GM12878 (cell line): ENCODE measurements around the gene STKLD1. TPM values are rescaled to one million over a fixed set of nuclear protein-coding genes. Genes with fewer than 3 reads are reported as not detected.

Experiments used
- ATAC-seq: fragments of 200-7000 bp; cut with Tn5 transposase; 3 replicates; pipeline ENCODE4 v1.9.1; 2020; ENCODE audit warnings: mild to moderate bottlenecking, moderate library complexity
- BruUV-seq: library from RNA; stranded (reverse); fragments of 400-500 nt; replicated peaks from 2 replicates; lab custom pipeline; 2021; lab: Mats Ljungman, UMichigan
- CTCF ChIA-PET: fragments of 300-600 bp; sonication (Branson Sonifier 250); formaldehyde crosslinking; extraction: SDS; loops from one replicate; lab custom pipeline; 2021; ENCODE audit warnings: inconsistent platforms; lab: Yijun Ruan, JAX
- POLR2A ChIA-PET: fragments of 350-600 bp; formaldehyde crosslinking; extraction: SDS; loops from one replicate; lab custom pipeline; 2021; ENCODE audit warnings: inconsistent platforms; lab: Charles Lee
- RAD21 ChIA-PET: fragments of 300-600 bp; sonication (Branson Sonifier 250); formaldehyde crosslinking; loops from one replicate; lab custom pipeline; 2023; ENCODE audit warnings: antibody characterized with exemption; ENCODE audit not compliant: unreplicated experiment; lab: Charles Lee
- SMC1A ChIA-PET: fragments of 300-600 bp; sonication (Branson Sonifier 250); formaldehyde crosslinking; loops from one replicate; lab custom pipeline; 2023; ENCODE audit not compliant: unreplicated experiment, uncharacterized antibody; lab: Charles Lee
- DNase-seq: peaks from one replicate; pipeline ENCODE4 v3.0.0-alpha.2; 2011; ENCODE audit warnings: low read depth, low spot score
- FAIRE-seq: peaks from 3 replicates; lab custom pipeline; 2011; peaks lifted over from hg19 to GRCh38; lab: Jason Lieb, UNC
- H2AFZ ChIP-seq: 2 replicates; pipeline ENCODE4 v1.6.0; 2011; ENCODE audit warnings: low read depth, low read length, control low read depth; ENCODE audit not compliant: control insufficient read depth
- H3K27ac ChIP-seq: 2 replicates; pipeline ENCODE4 v1.5.1; 2011; ENCODE audit warnings: control low read depth; ENCODE audit not compliant: control insufficient read depth, insufficient read depth
- H3K27me3 ChIP-seq, 2 experiments: replicated peaks in 1 of 2; 2 replicates each; pipeline versions ENCODE4 v1.6.0 to v1.6.1; 2011; ENCODE audit warnings: low read length in 1 of 2; ENCODE audit not compliant: control insufficient read depth in 2 of 2, insufficient read depth in 2 of 2
- H3K36me3 ChIP-seq, 2 experiments: 2 replicates each; pipeline ENCODE4 v1.5.1; 2011; ENCODE audit warnings: low read length in 1 of 2; ENCODE audit not compliant: control insufficient read depth in 2 of 2, insufficient read depth in 2 of 2
- H3K4me1 ChIP-seq: 2 replicates; pipeline ENCODE4 v1.6.1; 2011; ENCODE audit warnings: mild to moderate bottlenecking, low read length, moderate library complexity, mixed read lengths; ENCODE audit not compliant: control insufficient read depth, insufficient read depth
- H3K4me2 ChIP-seq: 2 replicates; pipeline ENCODE4 v1.6.0; 2011; ENCODE audit warnings: control low read depth; ENCODE audit not compliant: control insufficient read depth, insufficient read depth
- H3K4me3 ChIP-seq: fragments of 200-600 bp; sonication (generic); 2 replicates; pipeline ENCODE4 v1.5.1; 2016
- H3K79me2 ChIP-seq: 2 replicates; pipeline ENCODE4 v1.6.0; 2011; ENCODE audit warnings: low read length; ENCODE audit not compliant: control insufficient read depth, insufficient read depth
- H3K9ac ChIP-seq: 2 replicates; pipeline ENCODE4 v1.8.0; 2011; ENCODE audit warnings: low read length, control low read depth, mixed read lengths; ENCODE audit not compliant: control insufficient read depth, insufficient read depth
- H3K9me3 ChIP-seq: replicated peaks from 3 replicates; pipeline ENCODE4 v1.5.1; 2011; ENCODE audit warnings: mild to moderate bottlenecking, low read length; ENCODE audit not compliant: control insufficient read depth, insufficient read depth
- H4K20me1 ChIP-seq: 2 replicates; pipeline ENCODE4 v1.6.0; 2011; ENCODE audit not compliant: control insufficient read depth, insufficient read depth
- CREM ChIP-seq: IDR thresholded peaks from 2 replicates; pipeline ENCODE4 v1.6.1; 2014; ENCODE audit warnings: antibody characterized with exemption, low read depth
- LARP7 ChIP-seq: fragments of 450-650 bp; IDR thresholded peaks from 2 replicates; pipeline ENCODE4 v1.6.1; 2017; ENCODE audit warnings: mild to moderate bottlenecking
- MYB ChIP-seq: fragments of 150-350 bp; IDR thresholded peaks from 2 replicates; pipeline ENCODE4 v1.6.1; 2014; ENCODE audit warnings: mild to moderate bottlenecking, low read depth, low read length, borderline replicate concordance
- RB1 ChIP-seq: fragments of 450-650 bp; formaldehyde crosslinking; IDR thresholded peaks from 2 replicates; pipeline ENCODE4 v1.6.1; 2017; ENCODE audit warnings: mild to moderate bottlenecking, borderline replicate concordance
- RELA ChIP-seq: fragments of 450-650 bp; IDR thresholded peaks from 2 replicates; pipeline ENCODE4 v1.8.0; 2014; ENCODE audit warnings: borderline replicate concordance; ENCODE audit not compliant: partially characterized antibody
- SMC3 ChIP-seq: IDR thresholded peaks from 2 replicates; pipeline ENCODE4 v1.6.1; 2011; ENCODE audit warnings: low read length, improper control_type of control experiment, borderline replicate concordance
- WGBS: methylation state at CpG from one replicate; pipeline ENCODE4 v1.1.6; 2016; ENCODE audit warnings: low lambda C conversion rate; ENCODE audit not compliant: insufficient replicate concordance, insufficient coverage; ENCODE audit errors: missing lambda C conversion rate; 5-methylcytosine and 5-hydroxymethylcytosine counted together
- in situ Hi-C: fragments of 300-500 bp; cut with MboI; formaldehyde crosslinking; loops from 9 replicates; pipeline ENCODE4 v1.14.3; 2018; ENCODE audit warnings: mixed read lengths
- intact Hi-C: fragments of 100-400 bp; cut with micrococcal nuclease; formaldehyde crosslinking; loops from one replicate; pipeline ENCODE4 v1.14.2; 2022; ENCODE audit not compliant: unreplicated experiment
- polyA plus RNA-seq, 11 experiments: library from polyadenylated mRNA; depleted of rRNA in 4 of 11; unstranded in 6 of 11; stranded (reverse) in 5 of 11; fragments of >200 nt; fragmentation: Nextera tagmentation in 4 of 11; fragmentation: Illumina TruSeq in 1 of 11; extraction: Ambion mirVana in 4 of 11; extraction: Trizol in 1 of 11; gene quantifications; 1 replicate in 1 of 11; 2 replicates in 10 of 11; pipeline versions ENCODE4 v1.2.1 to v1.2.3, GENCODE V29; 2011 to 2016; ENCODE audit warnings: inconsistent platforms in 2 of 11, missing spikeins in 2 of 11, low read depth in 1 of 11
- total RNA-seq, 4 experiments: library from RNA; depleted of rRNA in 3 of 4; stranded (reverse); fragments of >200 nt in 3 of 4; fragmentation: Illumina TruSeq in 1 of 4; extraction: Trizol in 1 of 4; gene quantifications; 2 replicates each; pipeline versions ENCODE4 v1.2.1 to v1.2.3, GENCODE V29; 2013 to 2021
- TF ChIP-seq, protein P1 (sequence below): fragments of 450-650 bp; IDR thresholded peaks from 2 replicates; pipeline ENCODE4 v1.6.1; 2016; ENCODE audit warnings: mild to moderate bottlenecking
- TF ChIP-seq, protein P2 (sequence below): IDR thresholded peaks from 2 replicates; pipeline ENCODE4 v1.6.1; 2012; ENCODE audit warnings: low read depth, low read length, improper control_type of control experiment

Gene STKLD1
- total and polyA plus RNA-seq, 10 of the 15 experiments (the other 5 are each of a cell fraction or from before 2014, with no cell fraction given), result 0.07 to 0.40 (median 0.29) TPM; not detected in 4

DNA sequence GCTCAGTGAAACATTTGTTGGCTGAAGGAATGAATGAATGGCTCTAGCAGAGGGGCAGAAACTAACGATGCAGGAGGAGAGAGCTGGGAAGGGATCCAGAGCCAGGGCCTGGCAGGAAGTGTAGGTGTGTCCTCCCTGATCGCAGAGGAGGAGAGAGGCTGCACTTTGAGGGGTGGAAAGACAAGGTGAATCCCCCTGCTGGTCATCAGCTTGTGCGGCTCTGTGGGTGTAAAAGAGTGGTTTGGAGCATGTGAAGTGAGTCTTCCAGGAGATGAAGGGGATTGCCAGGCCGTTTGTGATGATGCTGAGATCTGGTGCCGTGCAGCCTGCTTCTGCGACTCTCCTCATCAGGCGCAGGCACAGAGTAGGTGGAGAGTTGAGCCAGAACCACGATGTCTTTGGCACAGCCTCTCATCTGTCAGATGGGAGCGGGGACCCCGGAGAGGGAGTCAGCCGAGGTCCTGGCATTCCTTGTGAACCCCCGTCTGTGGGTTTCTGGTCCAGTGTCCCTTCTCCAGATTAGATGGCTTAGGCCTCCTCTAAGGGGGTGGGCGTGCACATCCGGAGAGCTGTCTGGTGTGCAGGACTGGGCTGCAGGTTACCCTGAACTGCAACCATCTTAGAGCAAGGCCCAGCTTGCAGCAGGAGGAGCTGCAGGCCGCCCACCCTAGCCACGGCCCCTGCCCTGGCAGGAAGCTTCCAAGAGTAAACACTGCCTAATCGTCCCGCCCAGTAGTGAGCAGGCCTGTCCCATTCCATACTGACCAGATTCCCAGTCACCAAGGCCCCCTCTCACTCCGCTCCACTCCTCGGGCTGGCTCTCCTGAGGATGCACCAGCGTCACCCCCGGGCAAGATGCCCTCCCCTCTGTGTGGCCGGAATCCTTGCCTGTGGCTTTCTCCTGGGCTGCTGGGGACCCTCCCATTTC is 45.7 kb downstream of the STKLD1 start, which contains the start of gene ADAMTS13 (continued):
- TF ChIP-seq MYB (0 out of 2 replicates have a peak, but pooled peaks have one; percentile 60), RB1 (no peak)

DNA sequence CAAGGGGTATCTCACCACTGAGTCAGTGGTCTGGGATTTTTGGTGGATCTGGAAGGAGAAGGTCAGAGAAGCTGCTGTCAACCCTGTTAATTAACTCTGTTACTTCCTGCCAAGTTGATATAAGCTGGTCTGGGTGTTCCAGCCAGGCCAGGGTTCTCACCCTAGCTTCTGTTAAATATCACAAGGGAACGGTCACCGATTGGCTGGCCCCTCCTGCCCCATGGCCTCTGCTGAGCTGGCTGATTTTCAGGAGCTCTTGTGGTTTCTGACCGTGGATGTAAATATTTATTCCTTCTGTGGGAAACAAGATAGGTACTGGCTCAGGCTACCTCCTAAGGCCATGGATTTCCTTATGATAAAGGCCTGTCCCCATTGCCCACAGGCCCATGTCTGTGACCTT is 47.0 kb downstream of the STKLD1 start:
- Histone ChIP-seq H2AFZ (no peak overlapping the region), H3K27ac (no peak overlapping the region), H3K4me1 (peaks cover 32% of the 10 kb centered on the region), H3K79me2 (peaks cover under 1% of the 10 kb centered on the region), H3K9ac (no peak overlapping the region), H3K4me2 (no peak overlapping the region), H4K20me1 (no peaks in the 10 kb centered on the region), H3K4me3 (no peak overlapping the region), H3K27me3 (no peaks in the 10 kb centered on the region; a peak in 1 of 4 replicates), H3K9me3 (no peaks in the 10 kb centered on the region; the same call in 1 of the 3 replicates), H3K36me3 (no peaks in the 10 kb centered on the region)
- no peak for FAIRE-seq
- no peak for DNase-seq
- ATAC-seq, result no peak
- TF ChIP-seq RELA (no peak), SMC3 (no peak), RB1 (no peak), LARP7 (no peak), CREM (no peak)
- TF ChIP-seq, protein P1, sequence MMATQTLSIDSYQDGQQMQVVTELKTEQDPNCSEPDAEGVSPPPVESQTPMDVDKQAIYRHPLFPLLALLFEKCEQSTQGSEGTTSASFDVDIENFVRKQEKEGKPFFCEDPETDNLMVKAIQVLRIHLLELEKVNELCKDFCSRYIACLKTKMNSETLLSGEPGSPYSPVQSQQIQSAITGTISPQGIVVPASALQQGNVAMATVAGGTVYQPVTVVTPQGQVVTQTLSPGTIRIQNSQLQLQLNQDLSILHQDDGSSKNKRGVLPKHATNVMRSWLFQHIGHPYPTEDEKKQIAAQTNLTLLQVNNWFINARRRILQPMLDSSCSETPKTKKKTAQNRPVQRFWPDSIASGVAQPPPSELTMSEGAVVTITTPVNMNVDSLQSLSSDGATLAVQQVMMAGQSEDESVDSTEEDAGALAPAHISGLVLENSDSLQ, result no peak
- TF ChIP-seq, protein P2, sequence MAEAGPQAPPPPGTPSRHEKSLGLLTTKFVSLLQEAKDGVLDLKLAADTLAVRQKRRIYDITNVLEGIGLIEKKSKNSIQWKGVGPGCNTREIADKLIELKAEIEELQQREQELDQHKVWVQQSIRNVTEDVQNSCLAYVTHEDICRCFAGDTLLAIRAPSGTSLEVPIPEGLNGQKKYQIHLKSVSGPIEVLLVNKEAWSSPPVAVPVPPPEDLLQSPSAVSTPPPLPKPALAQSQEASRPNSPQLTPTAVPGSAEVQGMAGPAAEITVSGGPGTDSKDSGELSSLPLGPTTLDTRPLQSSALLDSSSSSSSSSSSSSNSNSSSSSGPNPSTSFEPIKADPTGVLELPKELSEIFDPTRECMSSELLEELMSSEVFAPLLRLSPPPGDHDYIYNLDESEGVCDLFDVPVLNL, result no peak
- intact Hi-C loops (no loop called here), in situ Hi-C loops (no loop called here)
- RAD21 ChIA-PET, result interaction anchor here (1.8 kb wide), 1 partner anchor 55 kb away, joined by 10 read pairs; the partner anchor contains the start of gene SLC2A6
- CTCF ChIA-PET, result interaction anchor here (1.1 to 1.2 kb wide), 2 partner anchors 55 to 571 kb away, joined by 3 read pairs; partner anchors contain the start of gene SLC2A6
- SMC1A ChIA-PET, result interaction anchor here (0.9 to 2.3 kb wide), 3 partner anchors 14 to 37 kb away, joined by 3 to 6 read pairs (median 5); partner anchors contain the start of gene CACFD1
- 91% methylated on average over 3 of the region's 3 CpGs for WGBS
- POLR2A ChIA-PET, result interaction anchor here (0.6 to 2.6 kb wide), 4 partner anchors 9 to 1264 kb away, joined by 3 to 12 read pairs (median 6); partner anchors contain the start of gene SLC2A6
- no TSS peak for BruUV-seq
